H1 (cell line): ENCODE data around the gene EVX2. TPM values are rescaled to one million over a fixed set of nuclear protein-coding genes. Genes with fewer than 3 reads are reported as not detected.
A peak's percentile ranks its signal among the peaks of the same experiment; 100 is the strongest.

Source experiments
- CTCF ChIA-PET: fragments of 300-600 bp; sonication (Branson Sonifier 250); formaldehyde crosslinking; loops from one replicate; lab custom pipeline; 2021; ENCODE audit not compliant: partially characterized antibody; lab: Charles Lee
- POLR2A ChIA-PET: fragments of 300-600 bp; sonication (Branson Sonifier 250); formaldehyde crosslinking; loops from one replicate; lab custom pipeline; 2021; ENCODE audit warnings: inconsistent platforms; ENCODE audit not compliant: partially characterized antibody; lab: Charles Lee
- DNase-seq, 2 experiments: peaks; one replicate each; pipeline versions ENCODE4 v3.0.0 to v3.0.0-alpha.2; 2010 to 2022; ENCODE audit warnings: low spot score in 2 of 2, low read depth in 1 of 2, mixed read lengths in 1 of 2
- FAIRE-seq: peaks from 2 replicates; lab custom pipeline; 2011; peaks lifted over from hg19 to GRCh38; lab: Jason Lieb, UNC
- H2AFZ ChIP-seq: 2 replicates; pipeline ENCODE4 v1.8.1; 2012; ENCODE audit warnings: low read length, inconsistent platforms
- H2AK5ac ChIP-seq: 2 replicates; pipeline ENCODE4 v1.6.1; 2013; ENCODE audit warnings: low read depth, low read length
- H2BK120ac ChIP-seq: replicated peaks from 2 replicates; pipeline ENCODE3; 2013; ENCODE audit warnings: low read depth, low read length, inconsistent platforms
- H2BK12ac ChIP-seq: 2 replicates; pipeline ENCODE4 v1.6.1; 2013; ENCODE audit warnings: low read depth, low read length
- H2BK15ac ChIP-seq: 2 replicates; pipeline ENCODE4 v1.6.1; 2013; ENCODE audit warnings: low read length
- H2BK20ac ChIP-seq: 2 replicates; pipeline ENCODE4 v1.6.1; 2013; ENCODE audit warnings: low read length
- H2BK5ac ChIP-seq: 2 replicates; pipeline ENCODE4 v1.6.1; 2013; ENCODE audit warnings: low read depth, low read length
- H3K14ac ChIP-seq: 2 replicates; pipeline ENCODE4 v1.6.1; 2013; ENCODE audit warnings: inconsistent platforms; ENCODE audit not compliant: insufficient read length
- H3K18ac ChIP-seq: 2 replicates; pipeline ENCODE4 v1.6.1; 2013; ENCODE audit warnings: low read length; ENCODE audit errors: extremely low read depth
- H3K23ac ChIP-seq: 2 replicates; pipeline ENCODE4 v1.6.1; 2013; ENCODE audit warnings: inconsistent platforms; ENCODE audit not compliant: insufficient read length
- H3K23me2 ChIP-seq: 2 replicates; pipeline ENCODE4 v1.6.1; 2013; ENCODE audit warnings: low read depth, low read length
- H3K27ac ChIP-seq: 2 replicates; pipeline ENCODE4 v1.6.1; 2011; ENCODE audit warnings: low read depth, low read length, inconsistent platforms
- H3K27me3 ChIP-seq, 4 experiments: replicated peaks in 1 of 4; 1 replicate in 1 of 4; 2 replicates in 3 of 4; pipeline versions ENCODE4 v1.6.1 to v1.8.1; 2011 to 2013; ENCODE audit warnings: low read length in 3 of 4, mild to moderate bottlenecking in 3 of 4, inconsistent platforms in 2 of 4, mixed read lengths in 2 of 4, moderate library complexity in 1 of 4; ENCODE audit not compliant: control insufficient read depth in 3 of 4, insufficient read depth in 3 of 4; ENCODE audit errors: extremely low read depth in 1 of 4
- H3K36me3 ChIP-seq, 4 experiments: 2 replicates each; pipeline versions ENCODE4 v1.6.1 to v1.8.1; 2011 to 2013; ENCODE audit warnings: mild to moderate bottlenecking in 4 of 4, low read length in 3 of 4, moderate library complexity in 2 of 4, control low read depth in 1 of 4, inconsistent platforms in 1 of 4; ENCODE audit not compliant: insufficient read depth in 4 of 4, control insufficient read depth in 2 of 4
- H3K4ac ChIP-seq: replicated peaks from 2 replicates; pipeline ENCODE3; 2013; ENCODE audit warnings: low read length, low read depth, mixed read lengths, inconsistent platforms; ENCODE audit not compliant: insufficient read length
- H3K4me1 ChIP-seq, 4 experiments: replicated peaks in 1 of 4; 1 replicate in 1 of 4; 2 replicates in 3 of 4; pipeline versions ENCODE4 v1.6.1 to v1.8.1; 2011 to 2013; ENCODE audit warnings: low read length in 3 of 4, inconsistent platforms in 2 of 4, mixed read lengths in 1 of 4; ENCODE audit not compliant: insufficient read depth in 4 of 4, control insufficient read depth in 3 of 4
- H3K4me2 ChIP-seq, 2 experiments: 2 replicates each; pipeline versions ENCODE4 v1.6.1 to v1.8.1; 2011 to 2013; ENCODE audit warnings: low read depth in 2 of 2, low read length in 2 of 2, control low read depth in 1 of 2, inconsistent platforms in 1 of 2, mild to moderate bottlenecking in 1 of 2; ENCODE audit not compliant: insufficient read depth in 1 of 2
- H3K4me3 ChIP-seq, 4 experiments: fragments of 200-600, 300-600 bp in 1 of 4; sonication (generic), shearing (Covaris generic), sonication (Bioruptor Twin) in 1 of 4; 2 replicates each; pipeline versions ENCODE4 v1.5.1 to v1.8.1; 2011 to 2016; ENCODE audit warnings: low read length in 4 of 4, low read depth in 3 of 4, control low read depth in 2 of 4, inconsistent platforms in 2 of 4, mild to moderate bottlenecking in 2 of 4, mixed read lengths in 1 of 4, moderate library complexity in 1 of 4; ENCODE audit not compliant: insufficient read depth in 2 of 4; ENCODE audit errors: extremely low read depth in 1 of 4
- H3K56ac ChIP-seq: replicated peaks from 2 replicates; pipeline ENCODE3; 2013; ENCODE audit warnings: low read depth, mild to moderate bottlenecking, mixed read lengths, low read length, inconsistent platforms; ENCODE audit not compliant: insufficient read length
- H3K79me1 ChIP-seq: 2 replicates; pipeline ENCODE4 v1.6.1; 2013; ENCODE audit warnings: low read depth, low read length, control low read depth
- H3K79me2 ChIP-seq, 2 experiments: 2 replicates each; pipeline versions ENCODE4 v1.6.1 to v1.8.1; 2012 to 2013; ENCODE audit warnings: low read length in 2 of 2, mild to moderate bottlenecking in 2 of 2, inconsistent platforms in 1 of 2; ENCODE audit not compliant: insufficient read depth in 2 of 2, control insufficient read depth in 1 of 2
- H3K9ac ChIP-seq, 4 experiments: replicated peaks in 1 of 4; 1 replicate in 1 of 4; 2 replicates in 3 of 4; pipeline versions ENCODE4 v1.6.1 to v1.8.1; 2011 to 2013; ENCODE audit warnings: low read depth in 3 of 4, low read length in 3 of 4, control low read depth in 2 of 4, mild to moderate bottlenecking in 2 of 4, moderate library complexity in 2 of 4, inconsistent platforms in 1 of 4; ENCODE audit errors: extremely low read depth in 1 of 4
- H3K9me3 ChIP-seq, 2 experiments: 2 replicates each; pipeline versions ENCODE4 v1.6.1 to v1.8.1; 2012 to 2013; ENCODE audit warnings: mild to moderate bottlenecking in 2 of 2, moderate library complexity in 2 of 2, control low read depth in 1 of 2, inconsistent platforms in 1 of 2, low read depth in 1 of 2, low read length in 1 of 2, mixed read lengths in 1 of 2; ENCODE audit not compliant: insufficient read depth in 2 of 2
- H4K20me1 ChIP-seq, 2 experiments: replicated peaks in 1 of 2; 2 replicates each; pipeline versions ENCODE3 to v1.8.1; 2011 to 2013; ENCODE audit warnings: inconsistent platforms in 2 of 2, low read length in 2 of 2, mild to moderate bottlenecking in 1 of 2; ENCODE audit not compliant: insufficient read depth in 2 of 2, control insufficient read depth in 1 of 2
- H4K5ac ChIP-seq: 2 replicates; pipeline ENCODE4 v1.6.1; 2013; ENCODE audit warnings: low read length, low read depth, mixed read lengths, inconsistent platforms; ENCODE audit not compliant: insufficient read length
- H4K8ac ChIP-seq: 2 replicates; pipeline ENCODE4 v1.8.0; 2013; ENCODE audit warnings: mild to moderate bottlenecking, moderate library complexity, low read length, inconsistent platforms; ENCODE audit not compliant: insufficient read depth; ENCODE audit errors: extremely low read depth
- H4K91ac ChIP-seq: replicated peaks from 2 replicates; pipeline ENCODE3; 2013; ENCODE audit warnings: low read length, mixed read lengths, inconsistent platforms; ENCODE audit not compliant: insufficient read length
- CBX8 ChIP-seq: fragments of 300-800, 300-1000 bp; sonication (generic); IDR thresholded peaks from 2 replicates; pipeline ENCODE4 v1.7.1; 2016; ENCODE audit warnings: low read depth, low read length, borderline replicate concordance
- EZH2 ChIP-seq: fragments of 200-600 bp; sonication (generic); IDR thresholded peaks from 2 replicates; pipeline ENCODE4 v1.7.1; 2012; ENCODE audit warnings: low read depth, mild to moderate bottlenecking, moderate library complexity, low read length, inconsistent platforms; ENCODE audit not compliant: severe bottlenecking
- GTF2F1 ChIP-seq: IDR thresholded peaks from 2 replicates; pipeline ENCODE4 v1.6.1; 2012; ENCODE audit warnings: low read depth, low read length, improper control_type of control experiment, borderline replicate concordance
- POU5F1 ChIP-seq: IDR thresholded peaks from 2 replicates; pipeline ENCODE4 v1.6.1; 2011; ENCODE audit warnings: low read depth, mild to moderate bottlenecking, low read length, moderate library complexity
- RNF2 ChIP-seq: fragments of 200-900, 300-1000 bp; sonication (generic); IDR thresholded peaks from 2 replicates; pipeline ENCODE4 v1.7.1; 2016; ENCODE audit warnings: borderline replicate concordance, low read depth, mild to moderate bottlenecking, antibody characterized with exemption, low read length; ENCODE audit not compliant: poor library complexity, severe bottlenecking; ENCODE audit errors: missing control alignments
- RXRA ChIP-seq: IDR thresholded peaks from 2 replicates; pipeline ENCODE4 v1.6.1; 2011; ENCODE audit warnings: low read depth, mild to moderate bottlenecking, low read length, moderate library complexity; ENCODE audit not compliant: insufficient read depth
- SUZ12 ChIP-seq: fragments of 200-600 bp; sonication (generic); IDR thresholded peaks from 2 replicates; pipeline ENCODE4 v1.6.1; 2012; ENCODE audit warnings: mild to moderate bottlenecking, inconsistent platforms, low read length, moderate library complexity, mixed read lengths
- TCF12 ChIP-seq: IDR thresholded peaks from 2 replicates; pipeline ENCODE4 v1.6.1; 2011; ENCODE audit warnings: low read depth, mild to moderate bottlenecking, low read length
- WGBS, 2 experiments: shearing (Covaris generic) in 1 of 2; methylation state at CpG; one replicate each; pipeline versions ENCODE4 v1.1.6 to v1.1.7; 2013 to 2015; ENCODE audit warnings: low lambda C conversion rate in 2 of 2, mixed read lengths in 2 of 2, inconsistent platforms in 1 of 2, low coverage in 1 of 2, missing lambda C conversion rate in 1 of 2; ENCODE audit not compliant: insufficient replicate concordance in 2 of 2, insufficient coverage in 1 of 2, insufficient read length in 1 of 2; ENCODE audit errors: extremely low coverage in 1 of 2, missing lambda C conversion rate in 1 of 2; 5-methylcytosine and 5-hydroxymethylcytosine counted together
- polyA plus RNA-seq, 7 experiments: library from polyadenylated mRNA; depleted of rRNA in 3 of 7; stranded (reverse) in 5 of 7; unstranded in 2 of 7; fragments of >200 nt in 5 of 7; fragments of 200-250 nt in 2 of 7; gene quantifications; 1 replicate in 5 of 7; 2 replicates in 1 of 7; 4 replicates in 1 of 7; pipeline versions ENCODE4 v1.2.1 to v1.2.3, GENCODE V29; 2011 to 2013; ENCODE audit warnings: missing spikeins in 2 of 7, mixed read lengths in 2 of 7
- total RNA-seq: library from RNA; stranded (reverse); fragmentation: NEBNext Ultra II Directional; extraction: Animal tissue kit (Norgen Biotek cat#: 25700); gene quantifications from 2 replicates; pipeline ENCODE4 v1.2.1, GENCODE V29; 2021

The EVX2 gene
- total and polyA plus RNA-seq, 2 of the 8 experiments (the other 6 are each of a cell fraction or from before 2014, with no cell fraction given), result not detected

DNA sequence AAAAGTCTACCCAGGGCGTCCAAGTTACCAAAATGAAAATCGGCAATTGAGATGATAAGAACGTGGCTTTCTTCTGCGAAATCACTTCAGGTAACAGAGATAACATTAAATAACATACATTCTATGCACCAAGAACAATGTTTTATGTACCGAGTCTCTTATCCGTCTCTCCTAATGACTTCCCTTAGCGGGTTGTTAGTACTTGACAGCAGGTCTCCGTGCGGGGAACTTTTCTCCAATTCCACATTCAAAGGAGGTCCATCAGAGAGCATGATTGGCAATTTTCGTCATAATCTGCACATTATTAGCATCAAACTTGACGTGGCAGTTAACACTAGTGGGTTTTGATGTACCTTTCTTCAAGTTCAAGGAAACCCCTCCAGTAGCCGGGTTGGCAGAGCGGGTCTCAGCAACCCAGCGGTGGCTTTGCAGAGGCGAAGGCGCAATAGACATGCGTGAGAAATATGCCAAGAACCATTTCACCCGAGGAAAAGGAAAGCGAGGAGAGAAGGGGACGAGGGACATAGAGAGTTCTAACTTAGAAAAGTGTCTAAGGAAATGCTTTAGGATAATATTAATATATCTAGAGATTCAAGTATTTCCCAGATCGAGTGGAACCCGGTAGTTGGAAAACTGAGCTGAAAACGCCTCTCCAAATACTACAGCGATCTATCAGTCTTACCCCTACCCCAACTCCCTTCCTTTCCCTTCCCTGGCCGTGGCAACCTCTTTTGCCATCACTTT lies 5.0 kb downstream of the EVX2 start:
- Histone ChIP-seq H3K27me3 (peaks cover 85 to 98% (median 92%) of the 10 kb centered on the region in 4 experiments), H2AK5ac (no peak overlapping the region), H3K9me3 (no peaks in the 10 kb centered on the region; a peak in 1 of 4 replicates), H3K56ac (no peak overlapping the region), H2BK20ac (no peak overlapping the region), H3K4me3 (peak overlapping the region; percentile 4 to 52 (median 26); a peak in 5 of 8 replicates), H3K14ac (no peak overlapping the region), H3K4me1 (peaks cover 0 to 29% (median 11%) of the 10 kb centered on the region in 4 experiments; a peak in 5 of 7 replicates), H4K91ac (no peak overlapping the region), H3K9ac (no peak overlapping the region), H2BK120ac (no peak overlapping the region), H2BK12ac (no peak overlapping the region), H2AFZ (no peak overlapping the region), H3K4ac (no peak overlapping the region), H3K4me2 (peak overlapping the region; percentile 67 to 83), H3K79me1 (no peaks in the 10 kb centered on the region), H4K20me1 (peaks cover 7 to 17% of the 10 kb centered on the region in 2 experiments), H2BK5ac (no peak overlapping the region), H3K23me2 (peaks cover 6% of the 10 kb centered on the region; the same call in 1 of the 2 replicates), H3K18ac (no peak overlapping the region), H3K23ac (no peak overlapping the region), H3K27ac (no peak overlapping the region), H2BK15ac (no peak overlapping the region), H4K8ac (no peak overlapping the region), H3K79me2 (no peaks in the 10 kb centered on the region)
- 15% methylated on average over 25 of the region's 25 CpGs; no CpG with 5 or more reads in 1 of the 2 experiments for WGBS, 2 experiments
- DNase-seq (peak in 1 of 2 experiments; percentile 46), FAIRE-seq (no peak)
- ChIA-PET POLR2A (interaction anchor here (2.5 kb wide), 1 partner anchor 19 kb away, joined by 8 read pairs; no protein-coding TSS in a partner anchor), CTCF (interaction anchor here (0.6 to 7.8 kb wide), 26 partner anchors 7 to 1481 kb away, joined by 3 to 130 read pairs (median 5); partner anchors contain the start of genes HOXD12 and LNPK)
- TF ChIP-seq GTF2F1 (no peak), EZH2 (peak; percentile 87), CBX8 (peak; percentile 70; the same call in 1 of the 2 replicates), RXRA (no peak), TCF12 (0 out of 2 replicates have a peak, but pooled peaks have one; percentile 10), POU5F1 (0 out of 2 replicates have a peak, but pooled peaks have one; percentile 7), RNF2 (peak; percentile 93), SUZ12 (peak; percentile 89)
- TF ChIP-seq, all 59 proteins: peak for 6
- no peak overlapping the region for H4K5ac ChIP-seq
- peaks cover 0 to 5% (median 0%) of the 10 kb centered on the region in 4 experiments; a peak in 1 of 8 replicates for H3K36me3 ChIP-seq
